Small intestine (tissue), 7 donors: ENCODE data around the gene RERE. TPM values are rescaled to one million over a fixed set of nuclear protein-coding genes. Genes with fewer than 3 reads are reported as not detected.
A peak's percentile ranks its signal among the peaks of the same experiment; 100 is the strongest.

Experiments
- DNase-seq, 2 donors: peaks; one replicate each; pipeline versions ENCODE4 v3.0.0 to v3.0.0-alpha.2; 2013
- FAIRE-seq: peaks from 2 replicates; lab custom pipeline; 2012; peaks lifted over from hg19 to GRCh38; lab: Jason Lieb, UNC
- H3K27ac ChIP-seq, 3 donors: one replicate each; pipeline ENCODE4 v1.5.1; 2013; ENCODE audit warnings: low read length in 2 of 3, mild to moderate bottlenecking in 2 of 3, control low read depth in 1 of 3, inconsistent platforms in 1 of 3, low read depth in 1 of 3, moderate library complexity in 1 of 3
- H3K27me3 ChIP-seq, 3 donors: one replicate each; pipeline ENCODE4 v1.6.1; 2013; ENCODE audit warnings: low read length in 3 of 3, inconsistent platforms in 1 of 3; ENCODE audit not compliant: control insufficient read depth in 3 of 3, insufficient read depth in 3 of 3
- H3K36me3 ChIP-seq, 3 donors: one replicate each; pipeline ENCODE4 v1.6.1; 2013; ENCODE audit warnings: low read length in 3 of 3, inconsistent platforms in 1 of 3, low read depth in 1 of 3, mild to moderate bottlenecking in 1 of 3, moderate library complexity in 1 of 3; ENCODE audit not compliant: control insufficient read depth in 3 of 3, insufficient read depth in 2 of 3
- H3K4me1 ChIP-seq, 3 donors: one replicate each; pipeline ENCODE4 v1.6.1; 2013; ENCODE audit warnings: low read length in 2 of 3, inconsistent platforms in 1 of 3, low read depth in 1 of 3, mild to moderate bottlenecking in 1 of 3, moderate library complexity in 1 of 3; ENCODE audit not compliant: control insufficient read depth in 3 of 3, insufficient read depth in 2 of 3
- H3K4me3 ChIP-seq, 3 donors: one replicate each; pipeline ENCODE4 v1.5.1; 2013; ENCODE audit warnings: low read length in 3 of 3, control low read depth in 1 of 3, inconsistent platforms in 1 of 3, low read depth in 1 of 3, mild to moderate bottlenecking in 1 of 3, moderate library complexity in 1 of 3
- H3K9me3 ChIP-seq, 2 donors: one replicate each; pipeline ENCODE4 v1.6.1; 2013; ENCODE audit warnings: low read depth in 1 of 2, low read length in 1 of 2; ENCODE audit not compliant: control insufficient read depth in 2 of 2, insufficient read depth in 1 of 2
- WGBS, 3 donors: extraction: QIAGEN DNeasy Blood & Tissue Kit; methylation state at CpG; one replicate each; pipeline ENCODE4 v1.1.7; 2013; 5-methylcytosine and 5-hydroxymethylcytosine counted together
- polyA plus RNA-seq, 4 donors: library from polyadenylated mRNA; stranded (reverse) in 3 of 4; unstranded in 1 of 4; fragments of 200-250 nt in 3 of 4; fragments of 120-200 nt in 1 of 4; gene quantifications; one replicate each; pipeline versions ENCODE4 v1.2.1 to v1.2.3, GENCODE V29; 2013
- donor health status: healthy with polysubstance abuse.
- donor health status: control.
- donor health status: control.
- donor health status: Bipolar disorder and iron deficiency.
- donor health status: healthy.

The RERE gene
- polyA plus RNA-seq, 4 donors: 19.5 to 66.8 (median 25.8) TPM

- Histone ChIP-seq H3K36me3 (no peaks in the 10 kb centered on the region), H3K4me3 (no peak overlapping the region), H3K27ac (no peak overlapping the region), H3K4me1 (peaks cover 0 to 2% (median 0%) of the 10 kb centered on the region in 3 donors), H3K9me3 (no peaks in the 10 kb centered on the region), H3K27me3 (no peaks in the 10 kb centered on the region)
- no peak for FAIRE-seq
- DNase-seq: no peak
- 85 to 94% (median 86%) methylated on average over 2 of the region's 2 CpGs for WGBS, 3 donors
These were observed 50.4 kb downstream of the RERE start for GRCh38 chr1:8767006-8767405.

- Histone ChIP-seq H3K4me3 (no peak overlapping the region), H3K27ac (no peak overlapping the region), H3K9me3 (no peaks in the 10 kb centered on the region), H3K36me3 (no peaks in the 10 kb centered on the region), H3K4me1 (peaks cover 0 to 2% (median 0%) of the 10 kb centered on the region in 3 donors), H3K27me3 (no peaks in the 10 kb centered on the region)
- DNase-seq (no peak), FAIRE-seq (no peak)
- WGBS, 3 donors: 91 to 98% (median 93%) methylated on average over 3 of the region's 3 CpGs
These were observed 52.2 kb downstream of the RERE start for GRCh38 chr1:8765198-8765597.

- Histone ChIP-seq H3K36me3 (no peaks in the 10 kb centered on the region), H3K4me3 (no peak overlapping the region), H3K9me3 (no peaks in the 10 kb centered on the region), H3K27me3 (no peaks in the 10 kb centered on the region), H3K27ac (no peak overlapping the region), H3K4me1 (peaks cover 0 to 2% (median 0%) of the 10 kb centered on the region in 3 donors)
- DNase-seq (no peak), FAIRE-seq (no peak)
- 56 to 81% (median 78%) methylated on average over 4 of the region's 4 CpGs for WGBS, 3 donors
These were observed 53.0 kb downstream of the RERE start for GRCh38 chr1:8764293-8764937.

GRCh38 chr1:8763888-8764287, 53.6 kb downstream of the RERE start:
- Histone ChIP-seq H3K9me3 (no peaks in the 10 kb centered on the region), H3K4me1 (peaks cover 0 to 2% (median 0%) of the 10 kb centered on the region in 3 donors), H3K27me3 (no peaks in the 10 kb centered on the region), H3K27ac (no peak overlapping the region), H3K36me3 (no peaks in the 10 kb centered on the region), H3K4me3 (no peak overlapping the region)
- whole genome bisulfite sequencing, 3 donors: 48 to 58% (median 50%) methylated on average over 4 of the region's 4 CpGs
- no peak for DNase-seq
- FAIRE-seq: no peak

GRCh38 chr1:8754993-8755392, 62.4 kb downstream of the RERE start:
- FAIRE-seq: no peak
- peaks cover 0 to 4% of the 10 kb centered on the region in 2 donors for H3K9me3 ChIP-seq
- no peaks in the 10 kb centered on the region for H3K36me3 ChIP-seq
- H3K27ac ChIP-seq: no peak overlapping the region
- H3K4me3 ChIP-seq: no peak overlapping the region
- peaks cover 0 to 4% (median 0%) of the 10 kb centered on the region in 3 donors for H3K4me1 ChIP-seq
- peak in 1 of 2 donors; percentile 48 for DNase-seq
- WGBS, 3 donors: 13 to 52% (median 42%) methylated on average over 2 of the region's 2 CpGs
- no peaks in the 10 kb centered on the region for H3K27me3 ChIP-seq

- DNase-seq: no peak
- Histone ChIP-seq H3K4me3 (no peak overlapping the region), H3K9me3 (peaks cover 0 to 4% of the 10 kb centered on the region in 2 donors), H3K4me1 (peaks cover 0 to 4% (median 0%) of the 10 kb centered on the region in 3 donors), H3K27ac (no peak overlapping the region), H3K36me3 (peaks cover 0 to 3% (median 0%) of the 10 kb centered on the region in 3 donors), H3K27me3 (no peaks in the 10 kb centered on the region)
- no peak for FAIRE-seq
- WGBS, 3 donors: 36 to 61% (median 41%) methylated on average over 1 of the region's 1 CpG
These were observed 63.2 kb downstream of the RERE start for GRCh38 chr1:8754247-8754650.

- no peak for DNase-seq
- Histone ChIP-seq H3K27ac (no peak overlapping the region), H3K9me3 (peaks cover 0 to 4% of the 10 kb centered on the region in 2 donors), H3K36me3 (peaks cover 0 to 3% (median 0%) of the 10 kb centered on the region in 3 donors), H3K4me1 (peaks cover 0 to 4% (median 0%) of the 10 kb centered on the region in 3 donors), H3K4me3 (no peak overlapping the region), H3K27me3 (no peaks in the 10 kb centered on the region)
- FAIRE-seq: no peak
These were observed 63.7 kb downstream of the RERE start for GRCh38 chr1:8753736-8754135.

- H3K27me3 ChIP-seq: no peaks in the 10 kb centered on the region
- H3K4me3 ChIP-seq: no peak overlapping the region
- DNase-seq (no peak), FAIRE-seq (peak; percentile 30)
- H3K9me3 ChIP-seq: peaks cover 0 to 2% of the 10 kb centered on the region in 2 donors
- peaks cover 0 to 3% (median 0%) of the 10 kb centered on the region in 3 donors for H3K36me3 ChIP-seq
- 88 to 95% (median 94%) methylated on average over 6 of the region's 6 CpGs for WGBS, 3 donors
- H3K27ac ChIP-seq: no peak overlapping the region
- peaks cover 0 to 4% (median 0%) of the 10 kb centered on the region in 3 donors for H3K4me1 ChIP-seq
These were observed 64.3 kb downstream of the RERE start for GRCh38 chr1:8752921-8753713.
